Fibroblast of skin of back (primary cell): ENCODE measurements around the gene CDX4. TPM values are rescaled to one million over a fixed set of nuclear protein-coding genes. Genes with fewer than 3 reads are reported as not detected.
"Not testable (repeated sequence)": the region's sequence is repeated elsewhere in the genome, so short reads cannot be mapped to it uniquely, and the experiment has no call there.

Experiments used
- DNase-seq: peaks from one replicate; pipeline ENCODE4 v3.0.0-alpha.2; 2013
- polyA plus RNA-seq, 2 experiments: library from polyadenylated mRNA; unstranded; fragments of 120-200 nt; gene quantifications; one replicate each; pipeline ENCODE4 v1.2.1, GENCODE V29; 2013; ENCODE audit not compliant: insufficient read length in 2 of 2

The CDX4 gene
- polyA plus RNA-seq (2013, experiment 1 of 2; ENCODE audit: insufficient read length), result not detected
- polyA plus RNA-seq (2013, experiment 2 of 2; ENCODE audit: insufficient read length), result not detected

- no peak for DNase-seq
Measured at GRCh38 chrX:73446831-73447230, at the start of gene CDX4. CDX4 (plus strand) TSS chrX:73447053; CDS start chrX:73447254, 201 bp downstream.

DNA sequence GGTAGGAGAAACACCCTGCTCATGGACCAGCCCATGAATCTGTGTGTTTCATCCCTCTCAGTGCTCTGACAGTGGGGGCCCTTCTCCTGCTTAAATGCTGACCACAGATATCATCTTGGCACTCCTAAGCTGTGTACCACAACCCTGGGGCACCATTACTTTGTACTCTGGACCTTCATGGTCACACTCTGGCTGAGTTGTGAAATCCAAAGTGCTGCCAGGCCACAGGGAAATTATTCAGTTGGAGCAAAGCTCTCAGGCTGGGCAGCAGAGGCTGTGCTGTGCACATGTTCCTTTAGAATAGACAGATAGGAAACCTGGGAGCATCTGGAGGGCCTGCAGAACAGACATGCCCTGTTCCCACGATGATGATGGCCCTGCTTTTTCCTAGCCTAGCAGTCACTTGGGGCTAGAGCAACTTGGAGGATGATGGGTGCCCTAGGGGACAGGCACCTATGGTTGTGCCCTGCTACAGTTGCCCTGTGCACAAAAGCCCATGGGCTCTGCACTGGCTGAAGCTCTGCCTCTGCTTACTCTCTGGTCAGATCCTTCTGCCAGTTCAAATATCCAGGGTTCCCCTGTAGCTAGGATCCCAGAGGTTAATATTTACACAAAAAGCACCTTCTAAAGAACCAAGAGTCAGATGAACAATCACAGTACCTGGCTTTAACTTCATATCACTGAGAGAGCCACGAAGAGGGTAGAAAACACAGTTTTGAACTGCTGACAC is 48.5 kb upstream of the CDX4 start:
- no peak for DNase-seq

DNA sequence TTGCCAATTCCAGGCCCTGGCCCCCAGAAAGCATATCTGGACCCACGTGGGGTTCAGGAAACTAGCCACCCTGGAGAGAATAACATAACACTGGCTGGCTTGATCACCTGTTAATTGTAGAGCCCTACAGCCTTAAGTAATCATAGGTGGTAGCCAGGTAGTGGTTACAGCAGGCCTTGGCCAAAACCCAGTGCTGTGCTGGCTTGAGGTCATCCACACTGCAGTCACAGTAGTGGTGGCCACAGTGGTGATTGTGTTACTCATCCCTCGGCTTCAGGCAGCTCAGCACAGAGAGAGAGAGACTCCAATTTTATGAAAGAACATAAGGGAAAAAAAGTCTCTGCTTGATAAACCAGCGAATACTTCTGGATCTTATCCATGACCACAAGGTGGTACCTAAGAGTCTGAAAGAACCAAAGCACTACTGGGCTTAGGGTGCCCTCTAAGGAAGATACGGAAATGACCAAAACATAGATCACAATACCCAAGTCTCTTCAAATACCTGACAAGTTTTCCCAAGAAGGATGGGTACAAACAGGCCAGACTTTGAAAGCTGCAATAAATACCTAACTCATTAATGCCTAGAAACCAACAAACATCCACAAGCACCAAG is 46.6 kb upstream of the CDX4 start:
- no peak for DNase-seq

DNA sequence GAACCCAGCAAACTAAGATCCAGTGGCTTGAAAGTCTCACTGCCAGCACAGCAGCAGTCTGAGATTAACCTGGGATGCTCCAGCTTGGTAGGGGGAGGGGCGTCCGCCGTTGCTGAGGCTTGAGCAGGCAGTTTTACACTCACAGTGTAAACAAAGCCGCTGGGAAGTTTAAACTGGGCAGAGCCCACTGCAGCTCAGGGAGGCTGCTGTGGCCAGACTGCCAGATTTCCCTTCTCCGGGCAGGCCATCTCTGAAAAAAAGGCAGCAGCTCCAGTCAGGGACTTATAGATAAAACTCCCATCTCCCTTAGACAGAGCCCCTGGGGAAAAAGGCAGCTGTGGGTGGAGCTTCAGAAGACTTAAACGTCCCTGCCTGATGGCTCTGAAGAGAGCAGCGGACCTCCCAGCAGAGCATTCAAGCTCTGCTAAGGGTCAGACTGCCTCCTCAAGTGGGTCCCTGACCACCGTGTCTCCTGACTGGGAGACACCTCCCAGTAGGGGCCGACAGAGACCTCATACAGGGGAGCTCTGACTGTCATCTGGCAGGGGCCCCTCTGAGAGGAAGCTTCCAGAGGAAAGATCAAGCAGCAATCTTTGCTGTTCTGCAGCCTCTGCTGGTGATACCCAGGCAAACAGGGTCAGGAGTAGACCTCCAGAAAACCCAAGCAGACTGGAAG is 45.1 kb upstream of the CDX4 start:
- DNase-seq, result no peak

- DNase-seq, result no peak
Measured at GRCh38 chrX:73412930-73413329, 33.9 kb upstream of the CDX4 start.

DNA sequence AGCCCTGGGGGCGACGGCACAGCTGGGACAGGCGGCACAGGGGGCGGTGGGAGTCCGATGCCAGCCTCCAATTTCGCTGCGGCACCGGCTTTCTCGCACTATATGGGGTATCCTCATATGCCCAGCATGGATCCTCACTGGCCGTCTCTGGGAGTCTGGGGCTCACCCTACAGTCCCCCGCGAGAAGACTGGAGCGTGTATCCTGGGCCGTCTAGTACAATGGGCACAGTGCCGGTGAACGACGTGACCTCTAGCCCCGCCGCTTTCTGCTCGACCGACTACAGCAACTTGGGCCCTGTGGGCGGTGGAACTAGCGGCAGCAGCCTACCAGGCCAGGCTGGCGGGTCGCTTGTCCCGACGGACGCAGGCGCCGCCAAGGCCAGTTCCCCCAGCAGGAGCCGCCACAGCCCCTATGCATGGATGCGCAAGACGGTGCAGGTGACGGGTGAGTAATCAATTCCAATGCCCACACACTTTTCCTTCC is 500 bp downstream of the CDX4 start:
- DNase-seq, result no peak

DNA sequence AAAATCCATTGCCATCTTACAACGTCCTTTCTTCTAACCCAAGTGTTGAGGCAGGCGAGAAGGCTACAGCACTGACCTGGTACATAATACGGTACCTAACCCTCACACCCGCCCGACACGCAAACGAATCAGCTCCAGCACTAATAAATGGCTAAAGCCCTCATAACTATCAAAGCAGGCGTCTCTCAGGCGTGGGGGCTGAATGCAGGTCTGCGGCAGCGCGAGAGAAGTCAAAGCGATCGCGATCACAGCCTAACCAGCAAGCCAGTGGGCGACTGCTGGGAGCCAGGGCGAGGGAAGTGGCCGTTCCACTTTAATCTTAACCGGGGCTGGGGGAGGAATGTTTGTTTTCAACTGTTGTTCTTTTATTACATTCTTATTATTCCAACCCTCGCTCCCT is 1.5 kb downstream of the CDX4 start:
- no peak for DNase-seq

DNA sequence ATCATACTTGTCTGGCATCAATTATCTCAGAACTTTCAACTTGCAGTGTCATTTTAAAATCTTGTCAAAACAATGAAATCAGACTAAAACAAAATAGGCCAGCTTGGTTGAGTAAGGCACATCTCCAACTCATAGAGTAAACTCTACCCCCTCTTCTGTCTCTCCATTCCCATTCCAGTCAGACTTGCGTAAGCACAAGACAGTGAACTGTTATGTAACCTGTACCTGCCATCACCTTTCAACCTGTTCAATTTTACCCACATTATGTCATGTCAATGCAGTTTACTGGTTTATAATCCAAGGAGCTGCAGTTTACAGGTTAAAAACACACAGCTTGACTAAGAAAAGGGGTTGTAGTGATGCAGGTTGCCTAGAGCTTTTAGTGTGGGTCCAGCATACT is 8.3 kb downstream of the CDX4 start:
- DNase-seq, result no peak

DNA sequence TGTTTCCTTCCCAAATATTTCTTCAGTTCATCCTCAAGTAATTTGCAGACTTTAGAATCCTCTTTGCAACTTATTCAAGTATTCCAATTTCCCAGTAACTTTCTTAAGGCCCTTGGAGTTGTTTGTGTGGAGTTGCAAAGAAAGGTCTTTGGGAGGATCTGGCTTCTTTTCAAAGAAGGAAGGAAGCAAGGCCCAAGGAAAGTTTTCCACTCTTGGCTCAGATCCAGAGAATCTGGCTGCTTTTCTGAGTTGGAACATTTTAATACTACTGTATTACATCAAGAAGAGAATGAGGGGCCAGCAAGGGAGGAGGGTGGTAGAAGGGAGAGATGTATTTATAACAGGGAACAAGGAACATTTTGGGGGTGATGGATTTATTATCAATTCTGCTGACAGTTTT is 10.5 kb downstream of the CDX4 start:
- no peak for DNase-seq

GRCh38 chrX:73468376-73468775 is 21.5 kb downstream of the CDX4 start:
- no peak for DNase-seq

DNA sequence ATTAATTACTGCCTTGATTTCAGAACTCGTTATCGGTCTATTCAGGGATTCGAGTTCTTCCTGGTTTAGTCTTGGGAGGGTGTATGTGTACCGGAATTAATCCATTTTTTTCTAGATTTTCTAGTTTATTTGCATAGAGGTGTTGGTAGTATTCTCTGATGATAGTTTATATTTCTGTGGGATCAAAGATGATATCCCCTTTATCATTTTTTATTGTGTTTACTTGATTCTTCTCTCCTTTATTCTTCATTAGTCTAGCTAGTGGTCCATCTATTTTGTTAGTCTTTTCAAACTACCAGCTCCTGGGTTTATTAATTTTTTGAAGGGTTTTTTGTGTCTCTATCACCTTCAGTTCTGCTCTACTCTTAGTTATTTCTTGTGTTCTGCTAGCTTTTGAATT is 32.1 kb downstream of the CDX4 start:
- peak; percentile 0 for DNase-seq

DNA sequence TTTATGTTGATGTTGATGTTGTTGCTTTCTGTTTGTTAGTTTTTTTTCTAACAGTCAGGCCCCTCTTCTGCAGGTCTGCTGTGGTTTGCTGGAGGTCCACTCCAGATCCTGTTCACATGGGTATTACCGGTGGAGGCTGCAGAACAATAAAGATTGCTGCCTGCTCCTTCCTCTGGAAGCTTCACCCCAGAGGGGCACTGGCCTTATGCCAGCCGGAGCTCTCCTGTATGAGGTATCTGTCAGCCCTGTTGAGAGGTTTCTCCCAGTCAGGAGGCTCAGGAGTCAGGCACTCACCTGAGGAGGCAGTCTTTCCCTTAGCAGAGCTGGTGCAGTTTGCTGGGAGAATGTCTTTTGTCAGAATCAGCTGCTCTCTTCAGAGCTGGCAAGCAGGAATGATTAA is 34.7 kb downstream of the CDX4 start:
- no peak for DNase-seq

- DNase-seq, result no peak
Measured at GRCh38 chrX:73490661-73491060, 43.8 kb downstream of the CDX4 start.

- not testable (repeated sequence) for DNase-seq
Measured at GRCh38 chrX:73492178-73492577, 45.3 kb downstream of the CDX4 start.
